ENCODE results near the gene OSBP.
"Not testable (repeated sequence)": the region's sequence is repeated elsewhere in the genome, so short reads cannot be mapped to it uniquely, and the experiment has no call there.

The OSBP gene

DNA sequence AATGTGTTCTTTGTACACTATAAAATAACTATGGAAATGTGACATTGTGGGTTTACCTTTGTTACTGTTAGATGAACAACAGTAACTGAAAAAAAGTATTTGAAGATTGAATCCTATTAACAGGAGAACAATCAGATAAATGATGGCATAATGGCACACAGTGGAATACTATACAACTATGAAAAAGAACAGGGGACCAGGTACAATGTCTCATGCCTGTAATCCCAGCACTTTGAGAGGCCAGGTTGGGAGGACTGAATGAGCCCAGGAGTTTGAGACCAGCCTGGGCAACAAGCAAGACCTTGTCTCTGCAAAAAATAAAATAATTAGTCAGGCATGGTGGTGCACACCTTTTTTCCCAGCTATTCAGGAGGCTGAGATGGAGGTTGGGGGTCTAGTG lies 14.4 kb upstream of the OSBP start:
- Histone ChIP-seq H3K27me3 (ENCODE audit: insufficient read depth, low read length, poor library complexity) (no peaks in the 10 kb centered on the region), H2AFZ (ENCODE audit: low read depth, low read length) (no peak overlapping the region), H3K4me2 (ENCODE audit: insufficient read depth, low read length) (no peak overlapping the region), H3K9ac (ENCODE audit: low read depth, low read length) (no peak overlapping the region), H3K36me3 (ENCODE audit: insufficient read depth, low read length) (peaks cover 1% of the 10 kb centered on the region; the same call in 1 of the 2 replicates), H4K20me1 (ENCODE audit: insufficient read depth, low read length) (no peaks in the 10 kb centered on the region), H3K4me1 (ENCODE audit: insufficient read depth, low read length) (no peaks in the 10 kb centered on the region), H3K79me2 (ENCODE audit: insufficient read depth, low read length) (no peaks in the 10 kb centered on the region), H3K9me3 (ENCODE audit: insufficient read depth, low read length, severe bottlenecking) (no peaks in the 10 kb centered on the region), H3K27ac (ENCODE audit: low read length) (no peak overlapping the region), H3K4me3 (ENCODE audit: low read depth in 1 of 2, low read length in 2 of 2) (no peak overlapping the region)
- ATAC-seq (ENCODE audit: insufficient read depth, low read depth) (no peak), DNase-seq (no peak)
- TF ChIP-seq EZH2 (IDR thresholded peaks at IDR 0.05; ENCODE audit: borderline replicate concordance, low read depth, low read length, severe bottlenecking) = no peak
- TF ChIP-seq CTCF (IDR thresholded peaks at IDR 0.05; ENCODE audit: borderline replicate concordance, extremely low read depth, low read length, poor library complexity, severe bottlenecking) = no peak

DNA sequence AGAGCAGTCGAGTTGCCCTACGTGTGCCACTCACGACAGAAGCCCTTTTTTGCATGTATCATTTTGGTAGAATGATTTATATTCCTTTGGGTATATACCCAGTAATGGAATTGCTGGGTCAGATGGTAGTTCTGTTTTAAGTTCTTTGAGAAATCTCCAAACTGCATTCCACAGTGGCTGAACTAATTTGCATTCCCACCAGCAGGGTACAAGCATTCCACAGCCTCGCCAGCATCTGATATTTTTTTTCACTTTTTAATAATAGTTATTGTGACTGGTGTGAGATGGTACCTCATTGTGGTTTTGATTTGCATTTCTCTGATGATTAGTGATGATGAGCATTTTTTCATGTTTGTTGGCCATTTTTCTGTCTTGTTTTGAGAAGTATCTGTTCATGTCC lies 11.4 kb upstream of the OSBP start:
- not testable (repeated sequence) for H3K27ac ChIP-seq (ENCODE audit: low read length); H3K27me3 ChIP-seq (ENCODE audit: insufficient read depth, low read length, poor library complexity); H3K9ac ChIP-seq (ENCODE audit: low read depth, low read length); H3K4me1 ChIP-seq (ENCODE audit: insufficient read depth, low read length); H3K4me3 ChIP-seq (ENCODE audit: low read depth in 1 of 2, low read length in 2 of 2); ATAC-seq (ENCODE audit: insufficient read depth, low read depth); H4K20me1 ChIP-seq (ENCODE audit: insufficient read depth, low read length); H3K79me2 ChIP-seq (ENCODE audit: insufficient read depth, low read length); H3K9me3 ChIP-seq (ENCODE audit: insufficient read depth, low read length, severe bottlenecking); DNase-seq; H3K36me3 ChIP-seq (ENCODE audit: insufficient read depth, low read length); H3K4me2 ChIP-seq (ENCODE audit: insufficient read depth, low read length); H2AFZ ChIP-seq (ENCODE audit: low read depth, low read length)

DNA sequence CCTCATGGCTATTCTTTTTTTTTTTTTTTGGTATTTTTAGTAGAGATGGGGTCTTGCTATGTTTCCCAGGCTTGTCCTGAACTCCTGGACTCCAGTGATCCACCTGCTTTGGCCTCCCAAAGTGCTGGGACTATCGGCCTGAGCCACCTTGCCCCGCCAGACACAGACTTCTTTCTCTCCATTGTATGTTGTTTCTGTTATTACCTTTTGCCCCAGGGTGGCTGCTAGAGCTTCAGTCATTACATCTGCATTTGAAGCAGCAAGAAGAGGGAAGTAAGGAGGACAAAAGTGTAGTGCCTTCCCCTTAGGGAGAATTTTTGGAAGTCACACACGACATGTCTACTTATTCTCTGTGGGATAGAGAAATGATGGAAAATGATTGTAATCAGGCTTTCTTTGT lies 10.1 kb upstream of the OSBP start:
- no peak overlapping the region for H3K4me3 ChIP-seq (ENCODE audit: low read depth in 1 of 2, low read length in 2 of 2)
- TF ChIP-seq EZH2 (IDR thresholded peaks at IDR 0.05; ENCODE audit: borderline replicate concordance, low read depth, low read length, severe bottlenecking) = no peak
- no peak for TF ChIP-seq CTCF (IDR thresholded peaks at IDR 0.05; ENCODE audit: borderline replicate concordance, extremely low read depth, low read length, poor library complexity, severe bottlenecking)
- no peaks in the 10 kb centered on the region for H3K4me1 ChIP-seq (ENCODE audit: insufficient read depth, low read length)
- H3K9ac ChIP-seq (ENCODE audit: low read depth, low read length) = no peak overlapping the region
- no peaks in the 10 kb centered on the region for H3K27me3 ChIP-seq (ENCODE audit: insufficient read depth, low read length, poor library complexity)
- H3K79me2 ChIP-seq (ENCODE audit: insufficient read depth, low read length) = no peaks in the 10 kb centered on the region
- no peaks in the 10 kb centered on the region; the same call in 1 of the 2 replicates for H3K36me3 ChIP-seq (ENCODE audit: insufficient read depth, low read length)
- H3K9me3 ChIP-seq (ENCODE audit: insufficient read depth, low read length, severe bottlenecking) = no peaks in the 10 kb centered on the region
- no peak for ATAC-seq (ENCODE audit: insufficient read depth, low read depth)
- no peak overlapping the region for H3K27ac ChIP-seq (ENCODE audit: low read length)
- no peak overlapping the region for H2AFZ ChIP-seq (ENCODE audit: low read depth, low read length)
- DNase-seq = no peak
- no peak overlapping the region for H3K4me2 ChIP-seq (ENCODE audit: insufficient read depth, low read length)
- no peaks in the 10 kb centered on the region for H4K20me1 ChIP-seq (ENCODE audit: insufficient read depth, low read length)

DNA sequence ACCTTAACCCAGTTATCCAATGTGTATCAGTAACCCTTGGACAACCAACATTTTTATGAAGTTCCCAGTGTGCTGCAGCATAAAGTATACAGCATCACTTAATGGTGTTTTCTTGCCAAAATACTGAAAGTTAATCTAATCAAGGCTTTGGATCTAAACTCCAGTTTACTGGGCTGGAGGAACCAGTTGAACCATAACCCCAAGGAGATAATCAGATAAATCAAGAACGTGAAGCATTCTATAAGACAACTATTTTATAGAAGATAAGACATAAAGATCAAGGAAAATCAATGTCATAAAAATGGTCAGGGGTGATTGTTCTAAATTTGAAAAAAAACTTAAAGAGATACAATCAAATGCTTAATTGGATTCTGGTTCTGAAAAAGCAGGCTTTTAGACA lies 2.3 kb upstream of the OSBP start:
- peaks cover 28% of the 10 kb centered on the region for H3K79me2 ChIP-seq (ENCODE audit: insufficient read depth, low read length)
- H2AFZ ChIP-seq (ENCODE audit: low read depth, low read length) = 0 out of 2 replicates have a peak overlapping the region, but pooled peaks have one; percentile 10
- no peak overlapping the region for H3K4me3 ChIP-seq (ENCODE audit: low read depth in 1 of 2, low read length in 2 of 2)
- H3K9me3 ChIP-seq (ENCODE audit: insufficient read depth, low read length, severe bottlenecking) = no peaks in the 10 kb centered on the region
- no peak overlapping the region for H3K4me2 ChIP-seq (ENCODE audit: insufficient read depth, low read length)
- DNase-seq (no peak), ATAC-seq (ENCODE audit: insufficient read depth, low read depth) (no peak)
- H4K20me1 ChIP-seq (ENCODE audit: insufficient read depth, low read length) = peaks cover 18% of the 10 kb centered on the region; the same call in 1 of the 2 replicates
- no peak overlapping the region for H3K27ac ChIP-seq (ENCODE audit: low read length)
- peaks cover 11% of the 10 kb centered on the region for H3K36me3 ChIP-seq (ENCODE audit: insufficient read depth, low read length)
- H3K27me3 ChIP-seq (ENCODE audit: insufficient read depth, low read length, poor library complexity) = no peaks in the 10 kb centered on the region
- H3K9ac ChIP-seq (ENCODE audit: low read depth, low read length) = no peak overlapping the region
- H3K4me1 ChIP-seq (ENCODE audit: insufficient read depth, low read length) = peaks cover 35% of the 10 kb centered on the region
- TF ChIP-seq EZH2 (IDR thresholded peaks at IDR 0.05; ENCODE audit: borderline replicate concordance, low read depth, low read length, severe bottlenecking) (no peak), CTCF (IDR thresholded peaks at IDR 0.05; ENCODE audit: borderline replicate concordance, extremely low read depth, low read length, poor library complexity, severe bottlenecking) (no peak)

All from DND-41 (cell line).